IMR-90 (cell line): ENCODE results near the gene MAEA. TPM values are rescaled to one million over a fixed set of nuclear protein-coding genes. Genes with fewer than 3 reads are reported as not detected.

ENCODE experiments used
- ATAC-seq: fragments of 200-7000 bp; cut with Tn5 transposase; 2 replicates; pipeline ENCODE4 v1.9.1; 2020; ENCODE audit warnings: low read depth, mild to moderate bottlenecking, moderate library complexity
- BruUV-seq: library from RNA; stranded (reverse); fragments of 400-500 nt; replicated peaks from 2 replicates; lab custom pipeline; 2021; lab: Mats Ljungman, UMichigan
- CTCF ChIA-PET: fragments of 300-600 bp; formaldehyde crosslinking; extraction: SDS; loops from one replicate; lab custom pipeline; 2021; ENCODE audit warnings: antibody characterized with exemption; lab: Yijun Ruan, JAX
- POLR2A ChIA-PET: fragments of 300-600 bp; sonication (Branson Sonifier 250); formaldehyde crosslinking; loops from one replicate; lab custom pipeline; 2022; ENCODE audit warnings: antibody characterized with exemption; ENCODE audit not compliant: unreplicated experiment; lab: Charles Lee
- DNase-seq: peaks from one replicate; pipeline ENCODE4 v3.0.0; 2013
- H2AFZ ChIP-seq: replicated peaks from 2 replicates; pipeline ENCODE3; 2013; ENCODE audit warnings: low read length, mild to moderate bottlenecking; ENCODE audit not compliant: poor library complexity
- H2AK5ac ChIP-seq: 2 replicates; pipeline ENCODE4 v1.6.1; 2013; ENCODE audit warnings: low read depth, low read length, inconsistent platforms
- H2AK9ac ChIP-seq: replicated peaks from 2 replicates; pipeline ENCODE3; 2013; ENCODE audit warnings: mild to moderate bottlenecking, low read depth, low read length, moderate library complexity; ENCODE audit not compliant: poor library complexity
- H2BK120ac ChIP-seq: 2 replicates; pipeline ENCODE4 v1.6.1; 2013; ENCODE audit warnings: low read depth, low read length, inconsistent platforms
- H2BK15ac ChIP-seq: 3 replicates; pipeline ENCODE4 v1.6.1; 2013; ENCODE audit warnings: low read depth, low read length, inconsistent platforms
- H2BK20ac ChIP-seq: 2 replicates; pipeline ENCODE4 v1.6.1; 2013; ENCODE audit warnings: low read depth, mild to moderate bottlenecking, inconsistent platforms, low read length, moderate library complexity
- H2BK5ac ChIP-seq: 2 replicates; pipeline ENCODE4 v1.6.1; 2013; ENCODE audit warnings: mild to moderate bottlenecking, low read depth, low read length, inconsistent platforms; ENCODE audit not compliant: poor library complexity, severe bottlenecking
- H3K14ac ChIP-seq: replicated peaks from 2 replicates; pipeline ENCODE4 v1.6.1; 2013; ENCODE audit warnings: low read depth, low read length, inconsistent platforms
- H3K18ac ChIP-seq: 2 replicates; pipeline ENCODE4 v1.6.1; 2013; ENCODE audit warnings: low read depth, low read length, control low read depth
- H3K23ac ChIP-seq: 2 replicates; pipeline ENCODE4 v1.6.1; 2013; ENCODE audit warnings: low read depth, low read length, inconsistent platforms
- H3K27ac ChIP-seq: 2 replicates; pipeline ENCODE4 v1.5.1; 2013; ENCODE audit warnings: mild to moderate bottlenecking, control low read depth, low read length; ENCODE audit not compliant: insufficient read depth
- H3K27me3 ChIP-seq: 2 replicates; pipeline ENCODE4 v1.6.1; 2013; ENCODE audit warnings: low read length; ENCODE audit not compliant: control insufficient read depth, insufficient read depth
- H3K36me3 ChIP-seq: 2 replicates; pipeline ENCODE4 v1.6.1; 2013; ENCODE audit warnings: low read length, mixed read lengths; ENCODE audit not compliant: control insufficient read depth, insufficient read depth
- H3K4ac ChIP-seq: 2 replicates; pipeline ENCODE4 v1.6.1; 2013; ENCODE audit warnings: low read depth, low read length, inconsistent platforms
- H3K4me1 ChIP-seq: 2 replicates; pipeline ENCODE4 v1.6.1; 2013; ENCODE audit warnings: low read length, mixed read lengths; ENCODE audit not compliant: control insufficient read depth, insufficient read depth
- H3K4me2 ChIP-seq: 2 replicates; pipeline ENCODE4 v1.6.1; 2013; ENCODE audit warnings: low read depth, mild to moderate bottlenecking, control low read depth, low read length, moderate library complexity
- H3K4me3 ChIP-seq: 2 replicates; pipeline ENCODE4 v1.5.1; 2013; ENCODE audit warnings: low read depth, mild to moderate bottlenecking, control low read depth, low read length, moderate library complexity; ENCODE audit not compliant: insufficient read depth
- H3K56ac ChIP-seq: 2 replicates; pipeline ENCODE4 v1.6.1; 2013; ENCODE audit warnings: low read length, inconsistent platforms; ENCODE audit not compliant: insufficient read depth; ENCODE audit errors: extremely low read depth
- H3K79me1 ChIP-seq, 2 experiments: 2 replicates each; pipeline ENCODE4 v1.6.1; 2013; ENCODE audit warnings: low read length in 2 of 2, inconsistent platforms in 1 of 2, low read depth in 1 of 2
- H3K9ac ChIP-seq: 2 replicates; pipeline ENCODE4 v1.6.1; 2013; ENCODE audit warnings: low read depth, low read length, control low read depth
- H3K9me1 ChIP-seq: 2 replicates; pipeline ENCODE4 v1.6.1; 2013; ENCODE audit warnings: low read length, inconsistent platforms; ENCODE audit not compliant: insufficient read depth
- H3K9me3 ChIP-seq: 2 replicates; pipeline ENCODE4 v1.6.1; 2013; ENCODE audit warnings: low read length; ENCODE audit not compliant: control insufficient read depth, insufficient read depth
- H4K20me1 ChIP-seq: 2 replicates; pipeline ENCODE4 v1.6.1; 2013; ENCODE audit warnings: low read length, inconsistent platforms; ENCODE audit not compliant: insufficient read depth
- H4K5ac ChIP-seq: 2 replicates; pipeline ENCODE4 v1.6.1; 2013; ENCODE audit warnings: mild to moderate bottlenecking, low read depth, low read length, control low read depth
- H4K8ac ChIP-seq, 2 experiments: 2 replicates each; pipeline ENCODE4 v1.6.1; 2013; ENCODE audit warnings: low read depth in 2 of 2, low read length in 2 of 2, control low read depth in 1 of 2, inconsistent platforms in 1 of 2
- H4K91ac ChIP-seq: 2 replicates; pipeline ENCODE4 v1.6.1; 2013; ENCODE audit warnings: low read depth, low read length, inconsistent platforms; ENCODE audit not compliant: insufficient read depth
- BHLHE40 ChIP-seq: fragments of 150-350 bp; IDR thresholded peaks from 2 replicates; pipeline ENCODE4 v1.6.1; 2016; ENCODE audit warnings: mild to moderate bottlenecking, low read depth, low read length
- CEBPB ChIP-seq: IDR thresholded peaks from 2 replicates; pipeline ENCODE4 v1.6.1; 2012; ENCODE audit warnings: low read depth, low read length, improper control_type of control experiment
- CHD1 ChIP-seq: IDR thresholded peaks from 2 replicates; pipeline ENCODE4 v1.6.1; 2012; ENCODE audit warnings: low read depth, low read length, improper control_type of control experiment
- FOS ChIP-seq: fragments of 150-350 bp; IDR thresholded peaks from 2 replicates; pipeline ENCODE4 v1.6.1; 2016; ENCODE audit warnings: low read depth, low read length
- MAFK ChIP-seq: IDR thresholded peaks from 2 replicates; pipeline ENCODE4 v1.6.1; 2012; ENCODE audit warnings: low read depth, low read length, improper control_type of control experiment
- MAZ ChIP-seq: IDR thresholded peaks from 2 replicates; pipeline ENCODE4 v1.6.1; 2012; ENCODE audit warnings: low read depth, mild to moderate bottlenecking, low read length, improper control_type of control experiment, moderate library complexity, borderline replicate concordance
- MXI1 ChIP-seq: IDR thresholded peaks from 2 replicates; pipeline ENCODE4 v1.6.1; 2012; ENCODE audit warnings: low read depth, mild to moderate bottlenecking, low read length, moderate library complexity, borderline replicate concordance
- NFE2L2 ChIP-seq: fragments of 150-350 bp; IDR thresholded peaks from 2 replicates; pipeline ENCODE4 v1.6.1; 2016; ENCODE audit warnings: low read depth, mild to moderate bottlenecking, low read length
- POLR2A ChIP-seq: IDR thresholded peaks from 2 replicates; pipeline ENCODE4 v1.6.1; 2012; ENCODE audit warnings: mild to moderate bottlenecking, low read depth, low read length
- RAD21 ChIP-seq: IDR thresholded peaks from 2 replicates; pipeline ENCODE4 v1.6.1; 2012; ENCODE audit warnings: low read length, improper control_type of control experiment
- RCOR1 ChIP-seq: IDR thresholded peaks from 2 replicates; pipeline ENCODE4 v1.6.1; 2012; ENCODE audit warnings: mild to moderate bottlenecking, low read length, improper control_type of control experiment; ENCODE audit not compliant: insufficient replicate concordance
- RFX5 ChIP-seq: IDR thresholded peaks from 2 replicates; pipeline ENCODE4 v1.8.0; 2012; ENCODE audit warnings: low read depth, mild to moderate bottlenecking, low read length, moderate library complexity
- SMC3 ChIP-seq: fragments of 150-350 bp; IDR thresholded peaks from 2 replicates; pipeline ENCODE4 v1.6.1; 2016; ENCODE audit warnings: low read depth, mild to moderate bottlenecking, antibody characterized with exemption, low read length, moderate library complexity
- WGBS, 2 experiments: methylation state at CpG; one replicate each; pipeline versions ENCODE4 v1.1.5 to v1.1.7; 2013; ENCODE audit warnings: missing lambda C conversion rate in 2 of 2; ENCODE audit not compliant: insufficient read length in 1 of 2; ENCODE audit errors: extremely low coverage in 2 of 2; 5-methylcytosine and 5-hydroxymethylcytosine counted together
- dilution Hi-C: fragments of 300-500 bp; cut with HindIII; formaldehyde crosslinking; loops from one replicate; pipeline ENCODE4 v1.14.3; 2018; ENCODE audit warnings: low sequenced_read_pairs; ENCODE audit not compliant: unreplicated experiment
- in situ Hi-C: fragments of 300-500 bp; cut with MboI; formaldehyde crosslinking; loops from 3 replicates; pipeline ENCODE4 v1.14.3; 2019; ENCODE audit warnings: low sequenced_read_pairs, inconsistent platforms, mixed read lengths
- intact Hi-C: fragments of 100-400 bp; cut with micrococcal nuclease; formaldehyde crosslinking; loops from 2 replicates; pipeline ENCODE4 v1.10.0; 2022
- polyA plus RNA-seq, 3 experiments: library from polyadenylated mRNA; depleted of rRNA; stranded (reverse); fragments of >200 nt; gene quantifications; 2 replicates each; pipeline ENCODE4 v1.2.3, GENCODE V29; 2012; ENCODE audit warnings: low replicate concordance in 1 of 3
- total RNA-seq: library from RNA; depleted of rRNA; stranded (reverse); fragments of >200 nt; gene quantifications from 2 replicates; pipeline ENCODE4 v1.2.3, GENCODE V29; 2012
- TF ChIP-seq, protein P1 (sequence below): conservative IDR thresholded peaks from 2 replicates; pipeline ENCODE4 v1.5.1; 2012; ENCODE audit warnings: mild to moderate bottlenecking, low read depth, low read length, improper control_type of control experiment
- TF ChIP-seq, protein P2 (sequence below): fragments of 150-350 bp; IDR thresholded peaks from 2 replicates; pipeline ENCODE4 v1.6.1; 2017; ENCODE audit warnings: mild to moderate bottlenecking, antibody characterized with exemption, low read length, low read depth
- TF ChIP-seq, protein P3 (sequence below): fragments of 150-350 bp; IDR thresholded peaks from 2 replicates; pipeline ENCODE4 v1.6.1; 2016; ENCODE audit warnings: low read depth, mild to moderate bottlenecking, low read length, moderate library complexity, borderline replicate concordance

Gene MAEA
- total and polyA plus RNA-seq, 2 of the 4 experiments (the other 2 are of a cell fraction) = 61.5 to 108 TPM

DNA sequence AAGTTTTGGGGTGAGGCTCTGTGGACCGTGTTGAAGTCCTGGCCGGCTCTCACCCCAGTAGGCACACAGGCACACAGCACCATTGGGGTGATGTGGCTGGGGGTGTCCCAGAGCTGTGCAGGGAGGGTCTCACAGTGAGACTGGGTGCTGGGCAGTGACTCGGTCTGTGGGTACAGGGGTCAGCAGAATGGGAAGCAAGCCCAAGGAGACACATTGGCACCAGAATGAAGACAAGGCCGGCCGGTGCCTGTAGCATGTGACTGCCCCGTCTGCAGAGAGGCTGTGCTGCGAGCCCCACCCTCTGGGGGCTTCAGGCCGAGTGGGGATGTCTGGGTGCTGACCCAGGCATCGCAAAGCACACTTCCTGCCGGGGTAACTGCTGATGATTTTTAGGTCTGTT is 5.2 kb downstream of the MAEA start:
- Histone ChIP-seq H2BK15ac (no peak overlapping the region), H2BK120ac (no peak overlapping the region), H3K14ac (no peak overlapping the region), H4K5ac (no peak overlapping the region), H2AFZ (no peak overlapping the region), H3K27me3 (no peaks in the 10 kb centered on the region), H2BK20ac (no peak overlapping the region), H4K91ac (no peak overlapping the region), H3K4me1 (peaks cover 4% of the 10 kb centered on the region), H4K8ac (no peak overlapping the region), H3K9me3 (no peaks in the 10 kb centered on the region), H3K23ac (no peak overlapping the region), H2AK9ac (no peak overlapping the region), H2BK5ac (no peak overlapping the region), H3K9ac (no peak overlapping the region), H4K20me1 (peaks cover 91% of the 10 kb centered on the region), H3K79me1 (peaks cover 4 to 64% of the 10 kb centered on the region in 2 experiments; a peak in 3 of 4 replicates), H3K27ac (no peak overlapping the region), H3K36me3 (peaks cover 24% of the 10 kb centered on the region; the same call in 1 of the 2 replicates), H3K18ac (no peak overlapping the region), H3K9me1 (peaks cover 5% of the 10 kb centered on the region; the same call in 1 of the 2 replicates), H2AK5ac (no peak overlapping the region), H3K56ac (no peak overlapping the region), H3K4me3 (no peak overlapping the region), H3K4ac (no peak overlapping the region), H3K4me2 (no peak overlapping the region)
- intact Hi-C loops (no loop called here), dilution Hi-C loops (no loop called here), in situ Hi-C loops (no loop called here)
- ChIA-PET CTCF (no interaction called here), POLR2A (no interaction called here)
- no peak for DNase-seq
- TF ChIP-seq CHD1 = no peak
- TF ChIP-seq MAZ = no peak
- TF ChIP-seq, protein P1, sequence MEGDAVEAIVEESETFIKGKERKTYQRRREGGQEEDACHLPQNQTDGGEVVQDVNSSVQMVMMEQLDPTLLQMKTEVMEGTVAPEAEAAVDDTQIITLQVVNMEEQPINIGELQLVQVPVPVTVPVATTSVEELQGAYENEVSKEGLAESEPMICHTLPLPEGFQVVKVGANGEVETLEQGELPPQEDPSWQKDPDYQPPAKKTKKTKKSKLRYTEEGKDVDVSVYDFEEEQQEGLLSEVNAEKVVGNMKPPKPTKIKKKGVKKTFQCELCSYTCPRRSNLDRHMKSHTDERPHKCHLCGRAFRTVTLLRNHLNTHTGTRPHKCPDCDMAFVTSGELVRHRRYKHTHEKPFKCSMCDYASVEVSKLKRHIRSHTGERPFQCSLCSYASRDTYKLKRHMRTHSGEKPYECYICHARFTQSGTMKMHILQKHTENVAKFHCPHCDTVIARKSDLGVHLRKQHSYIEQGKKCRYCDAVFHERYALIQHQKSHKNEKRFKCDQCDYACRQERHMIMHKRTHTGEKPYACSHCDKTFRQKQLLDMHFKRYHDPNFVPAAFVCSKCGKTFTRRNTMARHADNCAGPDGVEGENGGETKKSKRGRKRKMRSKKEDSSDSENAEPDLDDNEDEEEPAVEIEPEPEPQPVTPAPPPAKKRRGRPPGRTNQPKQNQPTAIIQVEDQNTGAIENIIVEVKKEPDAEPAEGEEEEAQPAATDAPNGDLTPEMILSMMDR = no peak
- no peak for TF ChIP-seq RFX5
- no peak for TF ChIP-seq MAFK
- TF ChIP-seq RAD21 = no peak
- TF ChIP-seq, protein P2, sequence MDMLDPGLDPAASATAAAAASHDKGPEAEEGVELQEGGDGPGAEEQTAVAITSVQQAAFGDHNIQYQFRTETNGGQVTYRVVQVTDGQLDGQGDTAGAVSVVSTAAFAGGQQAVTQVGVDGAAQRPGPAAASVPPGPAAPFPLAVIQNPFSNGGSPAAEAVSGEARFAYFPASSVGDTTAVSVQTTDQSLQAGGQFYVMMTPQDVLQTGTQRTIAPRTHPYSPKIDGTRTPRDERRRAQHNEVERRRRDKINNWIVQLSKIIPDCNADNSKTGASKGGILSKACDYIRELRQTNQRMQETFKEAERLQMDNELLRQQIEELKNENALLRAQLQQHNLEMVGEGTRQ = no peak
- TF ChIP-seq, protein P3, sequence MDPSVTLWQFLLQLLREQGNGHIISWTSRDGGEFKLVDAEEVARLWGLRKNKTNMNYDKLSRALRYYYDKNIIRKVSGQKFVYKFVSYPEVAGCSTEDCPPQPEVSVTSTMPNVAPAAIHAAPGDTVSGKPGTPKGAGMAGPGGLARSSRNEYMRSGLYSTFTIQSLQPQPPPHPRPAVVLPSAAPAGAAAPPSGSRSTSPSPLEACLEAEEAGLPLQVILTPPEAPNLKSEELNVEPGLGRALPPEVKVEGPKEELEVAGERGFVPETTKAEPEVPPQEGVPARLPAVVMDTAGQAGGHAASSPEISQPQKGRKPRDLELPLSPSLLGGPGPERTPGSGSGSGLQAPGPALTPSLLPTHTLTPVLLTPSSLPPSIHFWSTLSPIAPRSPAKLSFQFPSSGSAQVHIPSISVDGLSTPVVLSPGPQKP = no peak
- TF ChIP-seq RCOR1 = no peak
- no peak for TF ChIP-seq NFE2L2
- no peak for TF ChIP-seq CEBPB
- no peak for TF ChIP-seq SMC3
- TF ChIP-seq POLR2A = no peak
- no peak for TF ChIP-seq MXI1
- TF ChIP-seq BHLHE40 = no peak
- TF ChIP-seq FOS = no peak
- 67% methylated on average over 4 of the region's 10 CpGs; no CpG with 5 or more reads in 1 of the 2 experiments for WGBS, 2 experiments
- no peak for ATAC-seq
- BruUV-seq = no TSS peak
